GM12875 (cell line): ENCODE measurements around the gene SLC2A3.
"Not testable (repeated sequence)": the region's sequence is repeated elsewhere in the genome, so short reads cannot be mapped to it uniquely, and the experiment has no call there.

Source experiments
- H3K4me3 ChIP-seq: one replicate; pipeline ENCODE4 v1.5.1; 2011; ENCODE audit warnings: low read depth, low read length, control low read depth
- TF ChIP-seq, protein P1 (sequence below): IDR thresholded peaks from 2 replicates; pipeline ENCODE4 v1.5.1; 2011; ENCODE audit warnings: low read depth, mild to moderate bottlenecking, control low read depth, inconsistent platforms, low read length, moderate library complexity, borderline replicate concordance; ENCODE audit not compliant: insufficient read depth

Gene SLC2A3

GRCh38 chr12:7917392-7918267 is 18.4 kb downstream of the SLC2A3 start:
- TF ChIP-seq, protein P1, sequence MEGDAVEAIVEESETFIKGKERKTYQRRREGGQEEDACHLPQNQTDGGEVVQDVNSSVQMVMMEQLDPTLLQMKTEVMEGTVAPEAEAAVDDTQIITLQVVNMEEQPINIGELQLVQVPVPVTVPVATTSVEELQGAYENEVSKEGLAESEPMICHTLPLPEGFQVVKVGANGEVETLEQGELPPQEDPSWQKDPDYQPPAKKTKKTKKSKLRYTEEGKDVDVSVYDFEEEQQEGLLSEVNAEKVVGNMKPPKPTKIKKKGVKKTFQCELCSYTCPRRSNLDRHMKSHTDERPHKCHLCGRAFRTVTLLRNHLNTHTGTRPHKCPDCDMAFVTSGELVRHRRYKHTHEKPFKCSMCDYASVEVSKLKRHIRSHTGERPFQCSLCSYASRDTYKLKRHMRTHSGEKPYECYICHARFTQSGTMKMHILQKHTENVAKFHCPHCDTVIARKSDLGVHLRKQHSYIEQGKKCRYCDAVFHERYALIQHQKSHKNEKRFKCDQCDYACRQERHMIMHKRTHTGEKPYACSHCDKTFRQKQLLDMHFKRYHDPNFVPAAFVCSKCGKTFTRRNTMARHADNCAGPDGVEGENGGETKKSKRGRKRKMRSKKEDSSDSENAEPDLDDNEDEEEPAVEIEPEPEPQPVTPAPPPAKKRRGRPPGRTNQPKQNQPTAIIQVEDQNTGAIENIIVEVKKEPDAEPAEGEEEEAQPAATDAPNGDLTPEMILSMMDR: no peak
- no peak overlapping the region for H3K4me3 ChIP-seq

DNA sequence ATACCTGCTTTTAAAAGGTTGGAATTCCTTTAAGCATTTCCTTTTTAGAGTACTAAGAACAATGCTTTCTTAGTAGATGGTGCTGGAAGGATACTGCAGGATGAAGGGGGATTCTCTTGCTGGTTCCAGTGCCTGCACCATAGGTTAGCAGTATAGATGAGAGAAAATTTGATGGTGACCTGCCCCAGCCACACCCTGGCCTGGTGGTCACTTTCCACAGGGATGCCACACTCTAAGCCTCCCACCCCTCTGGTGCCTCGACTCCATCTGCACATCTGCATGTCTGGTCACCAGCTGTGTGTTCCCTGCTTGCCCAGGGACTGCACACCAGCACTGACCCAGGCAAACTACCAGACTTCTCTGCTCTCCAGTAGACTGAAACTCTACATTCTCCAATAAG is 19.1 kb downstream of the SLC2A3 start:
- H3K4me3 ChIP-seq: no peak overlapping the region
- TF ChIP-seq, protein P1: no peak

DNA sequence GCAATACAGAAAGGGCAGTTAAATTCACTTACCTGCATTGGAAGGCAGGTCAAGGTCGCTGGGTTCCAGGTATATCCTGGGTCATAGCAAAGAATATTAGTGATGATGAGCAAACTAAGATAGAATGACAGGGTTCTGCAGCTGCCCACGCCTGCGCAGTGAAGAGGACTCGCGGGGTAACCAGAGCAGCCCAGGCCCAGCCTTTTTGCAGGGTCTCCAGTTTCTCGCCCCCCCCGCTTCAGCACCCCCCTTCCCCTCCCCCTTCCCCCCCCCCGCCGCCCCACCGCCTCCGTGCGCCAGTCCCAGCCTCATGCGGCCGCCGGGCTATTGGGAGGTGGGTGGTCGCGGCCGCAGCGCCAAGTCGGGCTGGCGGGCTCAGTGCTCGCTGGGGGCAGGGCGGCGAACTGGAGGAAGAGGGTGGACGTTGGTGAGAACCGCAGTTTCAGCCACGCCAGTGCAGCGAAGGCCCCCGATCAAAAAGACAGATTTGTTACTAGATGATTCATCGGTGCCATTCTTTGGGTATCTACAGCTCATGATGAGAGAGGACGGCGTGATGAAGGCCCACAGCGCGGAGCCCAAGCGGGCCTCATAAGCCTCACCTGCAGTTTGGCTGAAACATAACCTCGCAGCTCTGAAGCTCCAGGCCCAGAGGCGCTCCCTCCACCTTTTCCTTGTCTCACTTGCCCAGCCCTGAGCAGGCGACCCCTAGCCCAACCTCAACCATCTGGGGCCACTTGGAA is 20.2 kb downstream of the SLC2A3 start:
- no peak overlapping the region for H3K4me3 ChIP-seq

GRCh38 chr12:7910106-7910505 is 25.9 kb downstream of the SLC2A3 start:
- H3K4me3 ChIP-seq: not testable (repeated sequence)

More for the DNA sequence above, 20.2 kb downstream of the SLC2A3 start:
- TF ChIP-seq, protein P1: no peak

GRCh38 chr12:7907009-7907408 is 29.0 kb downstream of the SLC2A3 start:
- TF ChIP-seq, protein P1: no peak
- H3K4me3 ChIP-seq: no peak overlapping the region

- not testable (repeated sequence) for H3K4me3 ChIP-seq
Observed at GRCh38 chr12:7906303-7906702, 29.7 kb downstream of the SLC2A3 start.

- H3K4me3 ChIP-seq: not testable (repeated sequence)
Observed at GRCh38 chr12:7905600-7906125, 30.3 kb downstream of the SLC2A3 start.

- H3K4me3 ChIP-seq: no peak overlapping the region
- TF ChIP-seq, protein P1: no peak
Observed at GRCh38 chr12:7905071-7905470, 30.9 kb downstream of the SLC2A3 start.

DNA sequence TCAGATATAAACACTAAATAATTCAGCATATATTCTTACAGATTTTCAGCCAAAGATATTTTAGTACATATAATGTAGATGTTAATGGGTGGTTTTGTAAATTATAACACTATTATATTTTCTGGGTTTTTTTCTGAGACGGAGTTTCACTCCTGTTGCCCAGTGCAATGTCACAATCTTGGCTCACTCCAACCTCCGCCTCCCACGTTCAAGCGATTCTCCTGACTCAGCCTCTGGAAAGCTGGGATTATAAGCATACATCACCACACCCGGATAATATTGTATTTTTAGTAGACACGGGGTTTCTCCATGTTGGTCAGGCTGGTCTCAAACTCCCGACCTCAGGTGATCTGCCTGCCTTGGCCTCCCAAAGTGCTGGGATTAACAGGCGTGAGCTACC is 33.6 kb downstream of the SLC2A3 start:
- H3K4me3 ChIP-seq: not testable (repeated sequence)
